Activated T-helper 2 cell treated with anti-CD3 and anti-CD28 coated beads, Interferon-gamma antibody, Interleukin-2, Interleukin-4, amounts not matched to agents 10 μg/mL and 5 μg/mL and 100 μg/mL, durations not matched to agents 14 hours and 24 hours and 36 hours (primary cell): ENCODE measurements around the gene FOXP1. TPM values are rescaled to one million over a fixed set of nuclear protein-coding genes. Genes with fewer than 3 reads are reported as not detected.
A peak's percentile ranks its signal among the peaks of the same experiment; 100 is the strongest.

ENCODE experiments used
- DNase-seq: peaks from one replicate; pipeline ENCODE4 v3.0.0; 2021; ENCODE audit warnings: low spot score
- H3K27ac Mint-ChIP-seq: one replicate; pipeline ENCODE4 v1.8.0; 2021; ENCODE audit warnings: mixed read lengths
- H3K27me3 Mint-ChIP-seq: one replicate; pipeline ENCODE4 v1.8.0; 2021; ENCODE audit warnings: low read depth, mixed read lengths
- H3K36me3 Mint-ChIP-seq: one replicate; pipeline ENCODE4 v1.8.0; 2021; ENCODE audit warnings: low read depth, mixed read lengths
- H3K4me1 Mint-ChIP-seq: one replicate; pipeline ENCODE4 v1.8.0; 2021; ENCODE audit warnings: low read depth, mixed read lengths
- H3K4me3 Mint-ChIP-seq: one replicate; pipeline ENCODE4 v1.8.0; 2021; ENCODE audit warnings: low read depth, mild to moderate bottlenecking, moderate library complexity, mixed read lengths
- H3K9me3 Mint-ChIP-seq: one replicate; pipeline ENCODE4 v1.8.0; 2021; ENCODE audit warnings: mixed read lengths
- intact Hi-C: fragments of 100-400 bp; cut with micrococcal nuclease; formaldehyde crosslinking; loops from one replicate; pipeline ENCODE4 v1.15.1; 2023
- total RNA-seq: library from RNA; stranded (reverse); gene quantifications from 2 replicates; pipeline ENCODE4 v1.2.3, GENCODE V29; 2022

FOXP1 gene
- total RNA-seq, 1 donor from 2014 or later, result 132 TPM

DNA sequence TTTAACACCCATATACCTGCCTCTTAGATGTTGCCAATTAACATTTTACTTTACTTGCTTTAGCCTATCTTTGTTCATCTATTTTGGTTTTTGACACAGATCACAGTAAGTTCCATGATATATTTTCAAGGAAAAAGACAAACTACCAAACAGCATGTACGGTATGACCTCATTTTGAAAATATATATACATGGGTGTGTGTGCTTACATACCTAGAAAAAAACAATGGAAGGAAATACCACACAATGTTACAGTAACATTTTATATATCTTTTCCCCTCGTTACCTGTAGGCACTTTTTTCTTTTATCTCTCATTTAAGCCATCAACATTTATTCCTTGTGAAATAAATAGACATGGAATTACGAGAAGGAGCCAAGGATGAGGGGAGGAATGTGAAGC lies 170.0 kb downstream of the FOXP1 start:
- Mint-ChIP-seq H3K4me1 (peaks cover 44% of the 10 kb centered on the region), H3K27ac (no peak overlapping the region), H3K36me3 (no peaks in the 10 kb centered on the region), H3K9me3 (no peaks in the 10 kb centered on the region), H3K4me3 (no peak overlapping the region), H3K27me3 (no peaks in the 10 kb centered on the region)
- DNase-seq, result no peak
- intact Hi-C loops, result no loop called here

DNA sequence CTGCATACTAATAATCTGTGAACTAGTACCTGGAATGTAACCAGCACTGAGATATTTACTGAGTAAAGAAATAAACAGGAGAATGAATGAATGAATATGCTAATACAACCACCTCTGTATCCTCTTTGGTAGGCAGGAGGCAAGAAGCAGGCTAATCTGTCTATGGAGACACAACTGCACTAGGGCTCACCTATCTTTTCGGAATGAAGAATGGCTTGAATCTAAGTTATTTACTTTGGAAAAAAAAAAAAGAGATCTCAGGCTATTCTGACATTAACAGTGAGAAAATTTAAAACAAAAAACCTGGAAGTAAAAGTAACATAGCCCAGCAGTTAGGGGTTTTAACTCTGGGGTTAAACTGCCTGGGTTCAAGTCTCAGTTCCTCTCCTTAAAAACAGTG lies 174.2 kb downstream of the FOXP1 start:
- Mint-ChIP-seq H3K27me3 (no peaks in the 10 kb centered on the region), H3K9me3 (no peaks in the 10 kb centered on the region), H3K4me3 (no peak overlapping the region), H3K36me3 (peaks cover 4% of the 10 kb centered on the region), H3K4me1 (peaks cover 7% of the 10 kb centered on the region), H3K27ac (no peak overlapping the region)
- DNase-seq, result no peak
- intact Hi-C loops, result no loop called here

- Mint-ChIP-seq H3K27me3 (no peaks in the 10 kb centered on the region), H3K27ac (no peak overlapping the region), H3K4me3 (no peak overlapping the region), H3K9me3 (no peaks in the 10 kb centered on the region), H3K36me3 (peaks cover 5% of the 10 kb centered on the region), H3K4me1 (peaks cover 5% of the 10 kb centered on the region)
- no peak for DNase-seq
- intact Hi-C loops, result no loop called here
Observed at GRCh38 chr3:71408903-71409302, 174.6 kb downstream of the FOXP1 start.

GRCh38 chr3:71407823-71408222 lies 175.7 kb downstream of the FOXP1 start:
- peaks cover 4% of the 10 kb centered on the region for H3K4me1 Mint-ChIP-seq
- intact Hi-C loops, result no loop called here

GRCh38 chr3:71406972-71407810 lies 176.3 kb downstream of the FOXP1 start:
- no peaks in the 10 kb centered on the region for H3K9me3 Mint-ChIP-seq
- H3K4me1 Mint-ChIP-seq, result peaks cover 4% of the 10 kb centered on the region
- no peak overlapping the region for H3K4me3 Mint-ChIP-seq
- no peak overlapping the region for H3K27ac Mint-ChIP-seq
- H3K27me3 Mint-ChIP-seq, result no peaks in the 10 kb centered on the region
- no peak for DNase-seq
- H3K36me3 Mint-ChIP-seq, result peaks cover 7% of the 10 kb centered on the region
- intact Hi-C loops, result no loop called here

More at GRCh38 chr3:71407823-71408222, 175.7 kb downstream of the FOXP1 start:
- Mint-ChIP-seq H3K9me3 (no peaks in the 10 kb centered on the region), H3K36me3 (peaks cover 7% of the 10 kb centered on the region), H3K4me3 (no peak overlapping the region), H3K27me3 (no peaks in the 10 kb centered on the region), H3K27ac (no peak overlapping the region)
- DNase-seq, result no peak

DNA sequence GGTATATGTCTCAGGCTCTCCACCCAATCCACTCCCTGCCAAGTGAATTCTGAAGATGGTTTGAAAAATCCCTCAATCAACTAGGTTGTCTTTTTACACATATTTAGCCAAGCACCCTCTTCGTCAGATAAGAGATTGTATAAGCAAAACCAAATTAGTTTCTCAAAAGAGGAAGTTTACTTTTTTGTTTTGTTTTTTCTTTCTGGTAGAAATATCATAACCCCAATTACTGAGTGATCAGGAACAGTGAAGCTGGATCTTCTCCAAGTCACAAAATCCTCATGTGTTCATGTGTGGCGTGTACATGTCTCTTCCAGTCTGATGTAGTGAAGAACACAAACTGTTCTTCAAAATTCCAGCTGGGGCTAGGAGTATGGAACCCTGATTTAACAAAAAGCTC lies 180.6 kb downstream of the FOXP1 start:
- no peaks in the 10 kb centered on the region for H3K9me3 Mint-ChIP-seq
- H3K36me3 Mint-ChIP-seq, result peaks cover 7% of the 10 kb centered on the region
- no peak for DNase-seq
- H3K4me3 Mint-ChIP-seq, result no peak overlapping the region
- no peak overlapping the region for H3K27ac Mint-ChIP-seq
- peaks cover 26% of the 10 kb centered on the region for H3K4me1 Mint-ChIP-seq
- intact Hi-C loops, result no loop called here
- H3K27me3 Mint-ChIP-seq, result peaks cover 5% of the 10 kb centered on the region

DNA sequence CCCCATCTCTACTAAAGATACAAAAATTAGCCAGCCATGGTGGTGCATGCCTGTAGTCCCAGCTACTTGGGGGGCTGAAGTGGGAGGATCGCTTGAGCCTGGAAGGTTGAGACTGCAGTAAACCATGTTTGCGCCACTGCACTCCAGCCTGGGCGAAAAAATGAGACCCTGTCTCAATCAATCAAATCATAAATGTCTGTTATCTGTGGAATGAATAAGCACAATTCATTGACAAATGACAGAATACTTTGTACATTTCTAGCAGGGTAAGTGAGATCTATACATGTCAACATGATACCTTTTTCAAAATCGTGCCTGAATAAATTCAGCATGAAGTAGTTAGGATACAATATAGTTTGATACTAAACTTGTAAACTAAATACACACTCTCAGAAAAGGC lies 181.2 kb downstream of the FOXP1 start:
- Mint-ChIP-seq H3K27me3 (peaks cover 5% of the 10 kb centered on the region), H3K9me3 (no peaks in the 10 kb centered on the region), H3K36me3 (peaks cover 7% of the 10 kb centered on the region), H3K4me3 (no peak overlapping the region), H3K27ac (no peak overlapping the region), H3K4me1 (peaks cover 33% of the 10 kb centered on the region)
- no peak for DNase-seq
- intact Hi-C loops, result no loop called here

DNA sequence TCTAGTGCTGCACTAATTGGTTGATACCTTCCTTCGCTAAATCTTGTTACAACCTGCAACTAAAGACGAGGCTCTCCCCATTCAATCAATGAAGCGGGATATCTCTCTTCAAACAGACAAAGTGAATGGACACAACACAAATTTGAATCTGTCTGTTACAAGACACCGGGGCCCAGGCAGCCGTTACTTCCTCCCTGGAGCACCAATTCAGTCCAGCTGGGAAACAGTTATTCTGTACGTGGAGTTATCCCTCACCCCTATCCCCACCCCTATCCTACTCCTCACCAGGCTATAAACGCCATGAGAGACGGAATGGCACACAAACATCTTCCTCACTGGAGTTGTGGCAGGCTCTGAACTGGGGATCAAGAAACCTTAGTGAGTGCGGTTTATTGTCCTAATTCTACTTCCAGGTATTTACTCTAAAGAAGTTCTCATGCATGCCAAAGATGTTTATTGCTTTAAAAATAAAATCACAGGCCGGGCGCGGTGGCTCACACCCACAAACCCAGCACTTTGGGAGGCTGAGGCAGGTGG lies 181.8 kb downstream of the FOXP1 start:
- peaks cover 7% of the 10 kb centered on the region for H3K36me3 Mint-ChIP-seq
- no peak overlapping the region for H3K27ac Mint-ChIP-seq
- no peak for DNase-seq
- H3K9me3 Mint-ChIP-seq, result no peaks in the 10 kb centered on the region
- intact Hi-C loops, result no loop called here
- peaks cover 5% of the 10 kb centered on the region for H3K27me3 Mint-ChIP-seq
- H3K4me1 Mint-ChIP-seq, result peaks cover 33% of the 10 kb centered on the region
- no peak overlapping the region for H3K4me3 Mint-ChIP-seq

GRCh38 chr3:71400986-71401451 lies 182.5 kb downstream of the FOXP1 start:
- H3K36me3 Mint-ChIP-seq, result peaks cover 7% of the 10 kb centered on the region
- intact Hi-C loops, result no loop called here
- H3K9me3 Mint-ChIP-seq, result no peaks in the 10 kb centered on the region
- peaks cover 5% of the 10 kb centered on the region for H3K27me3 Mint-ChIP-seq
- DNase-seq, result no peak
- no peak overlapping the region for H3K4me3 Mint-ChIP-seq
- peaks cover 37% of the 10 kb centered on the region for H3K4me1 Mint-ChIP-seq
- no peak overlapping the region for H3K27ac Mint-ChIP-seq

- Mint-ChIP-seq H3K9me3 (no peaks in the 10 kb centered on the region), H3K27ac (no peak overlapping the region), H3K36me3 (peaks cover 8% of the 10 kb centered on the region), H3K27me3 (peaks cover 10% of the 10 kb centered on the region), H3K4me3 (no peak overlapping the region), H3K4me1 (peaks cover 42% of the 10 kb centered on the region)
- intact Hi-C loops, result no loop called here
- no peak for DNase-seq
Observed at GRCh38 chr3:71399478-71399877, 184.1 kb downstream of the FOXP1 start.

DNA sequence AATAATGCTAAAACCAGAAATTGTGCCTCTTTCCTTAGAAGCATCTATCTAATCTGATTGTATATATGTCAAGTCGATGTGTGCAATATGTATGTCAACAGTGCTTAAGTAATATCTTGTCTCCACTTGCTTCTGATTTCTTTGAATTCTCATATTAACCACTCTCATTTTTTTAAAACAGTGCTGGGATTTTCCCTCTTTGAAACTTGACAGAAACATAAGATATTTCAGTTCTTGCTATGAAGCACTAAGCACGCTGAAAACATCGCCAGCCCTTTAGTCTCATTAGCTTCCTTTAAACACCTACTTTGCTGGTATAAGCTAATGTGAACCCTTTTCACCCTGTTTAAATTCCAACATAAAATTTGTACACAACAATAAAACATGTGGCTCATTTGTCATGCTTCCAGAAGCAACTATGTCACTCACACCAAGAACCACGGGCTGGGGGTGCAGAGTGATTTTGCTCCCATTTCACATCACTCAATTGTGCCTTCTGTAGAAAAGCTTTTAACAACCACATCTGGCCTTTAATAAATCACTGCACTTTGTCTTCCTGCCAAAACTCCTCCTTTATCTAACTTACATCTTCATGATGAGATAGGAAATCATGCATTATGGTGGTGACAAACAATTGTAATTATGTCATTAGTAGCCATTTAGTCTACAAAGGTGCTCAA lies 185.2 kb downstream of the FOXP1 start:
- Mint-ChIP-seq H3K9me3 (no peaks in the 10 kb centered on the region), H3K27ac (peak overlapping the region; percentile 50), H3K4me3 (no peak overlapping the region), H3K36me3 (peaks cover 6% of the 10 kb centered on the region), H3K4me1 (peaks cover 45% of the 10 kb centered on the region), H3K27me3 (peaks cover 10% of the 10 kb centered on the region)
- intact Hi-C loops, result loop anchor here (1.0 kb wide), 2 partner anchors 24 to 38 kb away; no protein-coding TSS in a partner anchor
- no peak for DNase-seq

DNA sequence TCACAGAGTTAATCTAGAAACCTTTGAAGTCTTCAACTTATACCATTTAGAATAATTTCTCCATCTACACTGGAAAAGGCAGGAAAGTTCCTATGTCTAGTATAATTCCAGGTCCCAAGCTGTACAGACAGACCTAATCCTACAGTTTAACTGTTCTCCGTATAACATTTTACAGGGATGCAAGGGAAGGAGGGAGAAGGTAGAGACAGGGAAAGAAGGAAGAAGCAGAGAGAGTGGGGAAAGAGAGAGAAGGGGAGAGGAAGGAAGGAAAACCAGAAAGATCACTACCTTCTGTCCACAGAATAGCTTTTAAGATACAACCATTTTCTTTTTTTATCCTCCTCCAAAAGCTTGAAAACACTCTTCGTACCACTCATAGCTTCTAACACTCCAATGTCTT lies 185.8 kb downstream of the FOXP1 start:
- no peaks in the 10 kb centered on the region for H3K9me3 Mint-ChIP-seq
- H3K27me3 Mint-ChIP-seq, result peaks cover 10% of the 10 kb centered on the region
- peak overlapping the region; percentile 50 for H3K27ac Mint-ChIP-seq

GRCh38 chr3:71397046-71397445 lies 186.5 kb downstream of the FOXP1 start:
- no peak overlapping the region for H3K27ac Mint-ChIP-seq
- no peak for DNase-seq
- H3K4me3 Mint-ChIP-seq, result no peak overlapping the region
- peaks cover 47% of the 10 kb centered on the region for H3K4me1 Mint-ChIP-seq
- intact Hi-C loops, result no loop called here
- H3K27me3 Mint-ChIP-seq, result peaks cover 10% of the 10 kb centered on the region
- H3K36me3 Mint-ChIP-seq, result peaks cover 3% of the 10 kb centered on the region
- no peaks in the 10 kb centered on the region for H3K9me3 Mint-ChIP-seq

More for the DNA sequence above, 185.8 kb downstream of the FOXP1 start:
- no peak for DNase-seq
- Mint-ChIP-seq H3K36me3 (peaks cover 3% of the 10 kb centered on the region), H3K4me3 (no peak overlapping the region), H3K4me1 (peaks cover 42% of the 10 kb centered on the region)
- intact Hi-C loops, result loop anchor here (1.0 kb wide), 2 partner anchors 25 to 37 kb away; no protein-coding TSS in a partner anchor
